ENCODE results near the gene FOXG1. TPM values are rescaled to one million over a fixed set of nuclear protein-coding genes. Genes with fewer than 3 reads are reported as not detected.

Gene FOXG1
- total RNA-seq, 1 donor from 2014 or later, result 1.8 TPM

- no peak for DNase-seq (ENCODE audit: low spot score)
- H3K4me3 Mint-ChIP-seq (ENCODE audit: unreplicated experiment), result no peak overlapping the region
- H3K9me3 Mint-ChIP-seq (ENCODE audit: unreplicated experiment), result no peaks in the 10 kb centered on the region
- H3K27me3 Mint-ChIP-seq (ENCODE audit: unreplicated experiment), result peaks cover 27% of the 10 kb centered on the region
- H3K27ac Mint-ChIP-seq (ENCODE audit: unreplicated experiment), result no peak overlapping the region
- H3K36me3 Mint-ChIP-seq (ENCODE audit: low read depth, unreplicated experiment), result peaks cover 5% of the 10 kb centered on the region
- peaks cover 10% of the 10 kb centered on the region for H3K4me1 Mint-ChIP-seq (ENCODE audit: unreplicated experiment)
- TF ChIP-seq CTCF (IDR thresholded peaks at IDR 0.05; ENCODE audit: unreplicated experiment), result no peak
These were observed 6.6 kb downstream of the FOXG1 start for GRCh38 chr14:28773176-28773575.

- Mint-ChIP-seq H3K4me1 (ENCODE audit: unreplicated experiment) (peaks cover 10% of the 10 kb centered on the region), H3K27me3 (ENCODE audit: unreplicated experiment) (peaks cover 20% of the 10 kb centered on the region), H3K4me3 (ENCODE audit: unreplicated experiment) (peak overlapping the region; percentile 33), H3K27ac (ENCODE audit: unreplicated experiment) (no peak overlapping the region), H3K9me3 (ENCODE audit: unreplicated experiment) (no peaks in the 10 kb centered on the region), H3K36me3 (ENCODE audit: low read depth, unreplicated experiment) (no peaks in the 10 kb centered on the region)
- peak; percentile 89 for DNase-seq (ENCODE audit: low spot score)
- TF ChIP-seq CTCF (IDR thresholded peaks at IDR 0.05; ENCODE audit: unreplicated experiment), result no peak
These were observed 7.5 kb downstream of the FOXG1 start for GRCh38 chr14:28773861-28774691.

- peaks cover 10% of the 10 kb centered on the region for H3K4me1 Mint-ChIP-seq (ENCODE audit: unreplicated experiment)
- H3K36me3 Mint-ChIP-seq (ENCODE audit: low read depth, unreplicated experiment), result no peaks in the 10 kb centered on the region
- H3K27ac Mint-ChIP-seq (ENCODE audit: unreplicated experiment), result no peak overlapping the region
These were observed 8.5 kb downstream of the FOXG1 start for GRCh38 chr14:28774764-28775735.

GRCh38 chr14:28776482-28777266 lies 10.1 kb downstream of the FOXG1 start:
- DNase-seq (ENCODE audit: low spot score), result no peak
- TF ChIP-seq CTCF (IDR thresholded peaks at IDR 0.05; ENCODE audit: unreplicated experiment), result no peak
- Mint-ChIP-seq H3K27me3 (ENCODE audit: unreplicated experiment) (peaks cover 19% of the 10 kb centered on the region), H3K36me3 (ENCODE audit: low read depth, unreplicated experiment) (no peaks in the 10 kb centered on the region), H3K4me1 (ENCODE audit: unreplicated experiment) (peaks cover 13% of the 10 kb centered on the region), H3K27ac (ENCODE audit: unreplicated experiment) (no peak overlapping the region), H3K4me3 (ENCODE audit: unreplicated experiment) (no peak overlapping the region), H3K9me3 (ENCODE audit: unreplicated experiment) (no peaks in the 10 kb centered on the region)

More at GRCh38 chr14:28774764-28775735, 8.5 kb downstream of the FOXG1 start:
- Mint-ChIP-seq H3K4me3 (ENCODE audit: unreplicated experiment) (no peak overlapping the region), H3K9me3 (ENCODE audit: unreplicated experiment) (no peaks in the 10 kb centered on the region), H3K27me3 (ENCODE audit: unreplicated experiment) (peaks cover 20% of the 10 kb centered on the region)
- no peak for DNase-seq (ENCODE audit: low spot score)
- no peak for TF ChIP-seq CTCF (IDR thresholded peaks at IDR 0.05; ENCODE audit: unreplicated experiment)

Data from endothelial cell (in vitro differentiated cells).